ENCODE data around the gene SCML1. TPM values are rescaled to one million over a fixed set of nuclear protein-coding genes. Genes with fewer than 3 reads are reported as not detected.

Gene SCML1
- total RNA-seq, 1 donor from 2014 or later: 8.2 TPM

DNA sequence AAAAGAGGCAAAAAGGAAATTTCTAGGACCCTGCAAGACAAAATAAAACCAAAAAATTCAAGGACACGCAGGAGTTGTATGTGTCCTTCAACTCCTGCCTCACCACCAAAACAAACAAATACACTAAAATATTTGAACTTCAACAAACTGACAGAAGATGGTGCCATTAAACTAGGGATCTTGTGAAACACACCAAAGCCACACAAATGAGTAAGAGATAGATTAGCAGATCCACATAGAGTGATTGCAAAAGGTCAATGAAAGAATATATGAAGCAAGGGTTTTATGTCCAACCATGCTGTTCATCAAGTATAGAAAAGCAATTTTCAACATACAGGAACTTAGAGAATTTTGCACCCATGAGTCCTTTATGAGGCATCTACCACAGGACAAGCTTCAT is 40.1 kb upstream of the SCML1 start:
- TF ChIP-seq, protein P1, sequence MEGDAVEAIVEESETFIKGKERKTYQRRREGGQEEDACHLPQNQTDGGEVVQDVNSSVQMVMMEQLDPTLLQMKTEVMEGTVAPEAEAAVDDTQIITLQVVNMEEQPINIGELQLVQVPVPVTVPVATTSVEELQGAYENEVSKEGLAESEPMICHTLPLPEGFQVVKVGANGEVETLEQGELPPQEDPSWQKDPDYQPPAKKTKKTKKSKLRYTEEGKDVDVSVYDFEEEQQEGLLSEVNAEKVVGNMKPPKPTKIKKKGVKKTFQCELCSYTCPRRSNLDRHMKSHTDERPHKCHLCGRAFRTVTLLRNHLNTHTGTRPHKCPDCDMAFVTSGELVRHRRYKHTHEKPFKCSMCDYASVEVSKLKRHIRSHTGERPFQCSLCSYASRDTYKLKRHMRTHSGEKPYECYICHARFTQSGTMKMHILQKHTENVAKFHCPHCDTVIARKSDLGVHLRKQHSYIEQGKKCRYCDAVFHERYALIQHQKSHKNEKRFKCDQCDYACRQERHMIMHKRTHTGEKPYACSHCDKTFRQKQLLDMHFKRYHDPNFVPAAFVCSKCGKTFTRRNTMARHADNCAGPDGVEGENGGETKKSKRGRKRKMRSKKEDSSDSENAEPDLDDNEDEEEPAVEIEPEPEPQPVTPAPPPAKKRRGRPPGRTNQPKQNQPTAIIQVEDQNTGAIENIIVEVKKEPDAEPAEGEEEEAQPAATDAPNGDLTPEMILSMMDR (IDR thresholded peaks at IDR 0.05): peak; percentile 9
- no peaks in the 10 kb centered on the region for H3K36me3 Mint-ChIP-seq (ENCODE audit: unreplicated experiment)
- no peak overlapping the region for H3K4me3 Mint-ChIP-seq (ENCODE audit: unreplicated experiment)
- no peak overlapping the region for H3K27ac Mint-ChIP-seq (ENCODE audit: unreplicated experiment)
- no peak for DNase-seq (ENCODE audit: extremely low spot score, unreplicated experiment)
- H3K9me3 Mint-ChIP-seq (ENCODE audit: unreplicated experiment): no peaks in the 10 kb centered on the region
- no peaks in the 10 kb centered on the region for H3K4me1 Mint-ChIP-seq (ENCODE audit: unreplicated experiment)
- H3K27me3 Mint-ChIP-seq (ENCODE audit: unreplicated experiment): no peaks in the 10 kb centered on the region

DNA sequence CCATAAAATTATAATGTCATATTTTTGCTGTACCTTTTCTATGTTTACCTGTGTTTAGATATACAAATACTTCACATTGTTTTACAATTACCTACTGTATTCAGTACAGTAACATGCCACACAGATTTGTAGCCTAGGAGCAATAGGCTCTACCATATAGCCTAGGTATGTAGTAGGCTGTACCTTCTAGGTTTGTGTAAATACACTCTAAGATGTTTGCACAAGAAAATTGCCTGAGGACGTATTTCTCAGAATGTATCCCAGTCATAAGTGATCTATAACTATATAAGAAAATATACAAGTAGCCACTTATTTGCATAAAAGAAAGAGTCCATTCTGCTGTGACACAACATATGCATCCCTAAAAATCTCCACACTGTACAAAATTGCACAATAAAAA is 36.3 kb upstream of the SCML1 start:
- Mint-ChIP-seq H3K27ac (ENCODE audit: unreplicated experiment) (no peak overlapping the region), H3K4me1 (ENCODE audit: unreplicated experiment) (no peaks in the 10 kb centered on the region), H3K36me3 (ENCODE audit: unreplicated experiment) (no peaks in the 10 kb centered on the region), H3K27me3 (ENCODE audit: unreplicated experiment) (no peaks in the 10 kb centered on the region), H3K4me3 (ENCODE audit: unreplicated experiment) (no peak overlapping the region), H3K9me3 (ENCODE audit: unreplicated experiment) (no peaks in the 10 kb centered on the region)
- TF ChIP-seq, protein P1 (IDR thresholded peaks at IDR 0.05): no peak
- no peak for DNase-seq (ENCODE audit: extremely low spot score, unreplicated experiment)

DNA sequence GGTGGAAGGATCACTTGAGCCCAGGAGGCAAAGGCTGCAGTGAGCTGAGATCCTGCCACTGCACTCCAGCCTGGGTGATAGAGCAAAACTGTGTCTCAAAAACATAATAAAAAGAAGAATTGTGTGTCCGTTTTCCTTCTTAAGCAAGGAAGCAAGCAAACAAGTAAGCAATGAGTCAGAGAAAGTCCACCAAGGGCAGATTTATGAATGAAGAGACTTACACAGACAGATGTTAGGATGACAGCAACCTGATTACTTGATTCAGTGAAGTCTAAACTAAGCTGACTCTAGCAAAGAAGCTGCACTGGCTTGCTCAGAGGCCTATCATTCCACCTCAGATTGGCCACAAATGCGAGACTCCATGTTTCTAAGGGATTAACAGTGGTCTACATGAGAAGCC is 34.1 kb upstream of the SCML1 start:
- H3K27ac Mint-ChIP-seq (ENCODE audit: unreplicated experiment): no peak overlapping the region
- no peak overlapping the region for H3K4me3 Mint-ChIP-seq (ENCODE audit: unreplicated experiment)
- H3K27me3 Mint-ChIP-seq (ENCODE audit: unreplicated experiment): no peaks in the 10 kb centered on the region
- no peak for DNase-seq (ENCODE audit: extremely low spot score, unreplicated experiment)
- TF ChIP-seq, protein P1 (IDR thresholded peaks at IDR 0.05): no peak
- no peaks in the 10 kb centered on the region for H3K36me3 Mint-ChIP-seq (ENCODE audit: unreplicated experiment)
- H3K9me3 Mint-ChIP-seq (ENCODE audit: unreplicated experiment): peaks cover 5% of the 10 kb centered on the region
- H3K4me1 Mint-ChIP-seq (ENCODE audit: unreplicated experiment): no peaks in the 10 kb centered on the region

DNA sequence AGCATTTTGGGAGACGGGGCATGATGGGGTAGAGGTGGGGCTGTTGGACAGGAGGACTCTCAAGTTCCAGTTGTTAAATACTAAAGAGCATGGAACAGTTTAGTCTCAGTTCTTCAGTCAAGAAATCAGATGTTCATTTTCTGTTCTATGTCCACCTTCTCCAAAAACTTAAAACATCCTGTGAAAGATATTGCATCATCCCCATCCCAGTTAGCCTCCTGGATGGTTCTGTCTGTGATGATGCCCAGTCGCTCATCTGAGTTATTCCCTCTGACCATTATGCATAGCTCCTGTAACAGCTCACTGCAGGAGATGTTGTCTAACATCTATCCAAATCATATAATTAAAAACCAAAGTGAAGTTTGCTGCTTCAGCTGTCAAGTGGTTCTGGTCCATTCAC is 32.1 kb upstream of the SCML1 start:
- Mint-ChIP-seq H3K9me3 (ENCODE audit: unreplicated experiment) (peaks cover 5% of the 10 kb centered on the region), H3K27ac (ENCODE audit: unreplicated experiment) (no peak overlapping the region), H3K27me3 (ENCODE audit: unreplicated experiment) (no peaks in the 10 kb centered on the region), H3K4me1 (ENCODE audit: unreplicated experiment) (no peaks in the 10 kb centered on the region), H3K4me3 (ENCODE audit: unreplicated experiment) (no peak overlapping the region), H3K36me3 (ENCODE audit: unreplicated experiment) (no peaks in the 10 kb centered on the region)
- DNase-seq (ENCODE audit: extremely low spot score, unreplicated experiment): no peak
- TF ChIP-seq, protein P1 (IDR thresholded peaks at IDR 0.05): no peak

DNA sequence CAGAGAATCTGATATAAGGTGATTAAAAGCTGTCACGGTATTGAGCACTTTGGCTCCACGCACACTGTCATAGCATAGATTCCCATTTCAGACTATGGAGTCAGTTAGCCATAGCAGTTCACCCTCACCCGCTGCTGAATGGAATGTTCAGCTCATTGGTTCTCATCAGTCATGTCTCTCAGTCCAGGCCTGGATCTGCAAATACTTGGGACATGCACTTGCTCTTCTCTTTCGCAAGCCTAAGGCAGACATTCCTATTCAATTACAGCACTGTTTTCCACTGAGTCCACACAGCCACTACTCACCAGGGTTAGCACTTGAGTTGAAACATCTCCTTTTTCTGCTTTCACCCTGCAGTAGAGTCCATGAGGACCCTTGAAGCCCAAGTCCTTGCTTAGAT is 30.6 kb upstream of the SCML1 start:
- Mint-ChIP-seq H3K27me3 (ENCODE audit: unreplicated experiment) (no peaks in the 10 kb centered on the region), H3K4me1 (ENCODE audit: unreplicated experiment) (no peaks in the 10 kb centered on the region), H3K36me3 (ENCODE audit: unreplicated experiment) (no peaks in the 10 kb centered on the region), H3K27ac (ENCODE audit: unreplicated experiment) (no peak overlapping the region), H3K4me3 (ENCODE audit: unreplicated experiment) (no peak overlapping the region), H3K9me3 (ENCODE audit: unreplicated experiment) (peaks cover 5% of the 10 kb centered on the region)
- TF ChIP-seq, protein P1 (IDR thresholded peaks at IDR 0.05): no peak
- DNase-seq (ENCODE audit: extremely low spot score, unreplicated experiment): no peak

Measured in osteocyte (in vitro differentiated cells).